ENCODE measurements around the gene FSTL4. TPM values are rescaled to one million over a fixed set of nuclear protein-coding genes. Genes with fewer than 3 reads are reported as not detected.

Gene FSTL4
- total and polyA plus RNA-seq, 2 of the 4 experiments (the other 2 are of a cell fraction) = 0.18 TPM; not detected in 1

DNA sequence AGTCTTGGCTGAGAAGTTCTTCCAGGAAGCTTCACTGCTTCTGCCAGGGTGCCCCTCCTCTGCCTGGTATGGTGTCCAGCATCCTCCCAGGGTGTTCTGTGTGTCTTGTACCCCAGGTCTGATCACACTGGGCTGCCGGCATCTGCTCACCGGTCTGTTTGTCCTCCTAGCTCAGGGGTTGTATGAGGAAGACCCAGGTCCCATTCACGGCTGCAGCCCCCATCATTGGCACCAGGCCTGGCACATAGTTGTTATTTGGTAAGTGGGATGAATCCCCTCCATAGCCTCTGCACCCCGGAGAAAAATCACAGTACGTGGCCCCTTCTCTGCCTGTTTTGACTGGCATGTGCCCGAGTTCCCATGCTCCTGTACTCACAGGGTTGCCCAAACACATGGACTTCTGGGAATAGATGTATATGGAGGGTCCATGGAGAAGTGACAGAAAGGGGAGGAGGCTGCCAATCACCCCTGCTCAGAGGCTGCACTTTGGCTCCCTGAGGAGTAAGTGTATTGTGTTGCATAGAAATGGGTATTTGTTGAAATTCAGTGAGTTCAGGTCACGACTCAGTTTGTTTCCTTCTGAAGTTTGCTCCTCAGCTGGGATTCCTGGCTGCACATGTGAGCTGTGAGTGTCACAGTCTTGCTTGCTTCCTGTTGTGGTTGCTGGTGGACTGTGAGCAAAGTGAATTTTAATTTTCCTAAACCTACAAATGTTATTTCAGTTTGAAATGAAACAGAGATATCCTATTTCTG lies 464.4 kb downstream of the FSTL4 start:
- H4K5ac ChIP-seq (ENCODE audit: low read depth, low read length) = no peak overlapping the region
- H3K4ac ChIP-seq (ENCODE audit: low read depth, low read length) = no peak overlapping the region
- H3K9me3 ChIP-seq (ENCODE audit: control insufficient read depth, insufficient read depth, low read length) = no peaks in the 10 kb centered on the region
- H3K14ac ChIP-seq (replicated peaks; ENCODE audit: low read depth, low read length) = no peak overlapping the region
- dilution Hi-C loops (cut with HindIII; ENCODE audit: low sequenced_read_pairs, unreplicated experiment) = no loop called here
- H2BK15ac ChIP-seq (ENCODE audit: low read depth, low read length) = no peak overlapping the region
- WGBS, 2 experiments (ENCODE audit: extremely low coverage in 2 of 2, insufficient read length in 1 of 2) = no CpG with 5 or more reads among the region's 7 CpGs
- in situ Hi-C loops (cut with MboI; ENCODE audit: low sequenced_read_pairs) = no loop called here
- H3K56ac ChIP-seq (ENCODE audit: extremely low read depth, insufficient read depth, low read length) = no peak overlapping the region
- peaks cover 4% of the 10 kb centered on the region for H3K27me3 ChIP-seq (ENCODE audit: control insufficient read depth, insufficient read depth, low read length)
- H2BK5ac ChIP-seq (ENCODE audit: low read depth, low read length, poor library complexity, severe bottlenecking) = no peak overlapping the region
- no peak overlapping the region for H3K9ac ChIP-seq (ENCODE audit: low read depth, low read length)
- CTCF ChIA-PET = no interaction called here
- H2BK20ac ChIP-seq (ENCODE audit: low read depth, low read length) = no peak overlapping the region
- no peaks in the 10 kb centered on the region for H4K20me1 ChIP-seq (ENCODE audit: insufficient read depth, low read length)
- no peak overlapping the region for H3K18ac ChIP-seq (ENCODE audit: low read depth, low read length)
- H3K4me3 ChIP-seq (ENCODE audit: insufficient read depth, low read depth, low read length) = no peak overlapping the region
- no peak overlapping the region for H2AFZ ChIP-seq (replicated peaks; ENCODE audit: low read length, poor library complexity)
- TF ChIP-seq MAFK (IDR thresholded peaks at IDR 0.05; ENCODE audit: low read depth, low read length) (no peak), SMC3 (IDR thresholded peaks at IDR 0.05; ENCODE audit: low read depth, low read length) (no peak), RCOR1 (IDR thresholded peaks at IDR 0.05; ENCODE audit: insufficient replicate concordance, low read length) (no peak), RAD21 (IDR thresholded peaks at IDR 0.05; ENCODE audit: low read length) (no peak), BHLHE40 (IDR thresholded peaks at IDR 0.05; ENCODE audit: low read depth, low read length) (no peak), CHD1 (IDR thresholded peaks at IDR 0.05; ENCODE audit: low read depth, low read length) (no peak), CEBPB (IDR thresholded peaks at IDR 0.05; ENCODE audit: low read depth, low read length) (no peak), FOS (IDR thresholded peaks at IDR 0.05; ENCODE audit: low read depth, low read length) (no peak), POLR2A (IDR thresholded peaks at IDR 0.05; ENCODE audit: low read depth, low read length) (no peak), NFE2L2 (IDR thresholded peaks at IDR 0.05; ENCODE audit: low read depth, low read length) (no peak), RFX5 (IDR thresholded peaks at IDR 0.05; ENCODE audit: low read depth, low read length) (no peak), MAZ (IDR thresholded peaks at IDR 0.05; ENCODE audit: borderline replicate concordance, low read depth, low read length) (no peak), MXI1 (IDR thresholded peaks at IDR 0.05; ENCODE audit: borderline replicate concordance, low read depth, low read length) (no peak)
- TF ChIP-seq, protein P1, sequence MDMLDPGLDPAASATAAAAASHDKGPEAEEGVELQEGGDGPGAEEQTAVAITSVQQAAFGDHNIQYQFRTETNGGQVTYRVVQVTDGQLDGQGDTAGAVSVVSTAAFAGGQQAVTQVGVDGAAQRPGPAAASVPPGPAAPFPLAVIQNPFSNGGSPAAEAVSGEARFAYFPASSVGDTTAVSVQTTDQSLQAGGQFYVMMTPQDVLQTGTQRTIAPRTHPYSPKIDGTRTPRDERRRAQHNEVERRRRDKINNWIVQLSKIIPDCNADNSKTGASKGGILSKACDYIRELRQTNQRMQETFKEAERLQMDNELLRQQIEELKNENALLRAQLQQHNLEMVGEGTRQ (IDR thresholded peaks at IDR 0.05; ENCODE audit: low read depth, low read length) = no peak
- TF ChIP-seq, protein P2, sequence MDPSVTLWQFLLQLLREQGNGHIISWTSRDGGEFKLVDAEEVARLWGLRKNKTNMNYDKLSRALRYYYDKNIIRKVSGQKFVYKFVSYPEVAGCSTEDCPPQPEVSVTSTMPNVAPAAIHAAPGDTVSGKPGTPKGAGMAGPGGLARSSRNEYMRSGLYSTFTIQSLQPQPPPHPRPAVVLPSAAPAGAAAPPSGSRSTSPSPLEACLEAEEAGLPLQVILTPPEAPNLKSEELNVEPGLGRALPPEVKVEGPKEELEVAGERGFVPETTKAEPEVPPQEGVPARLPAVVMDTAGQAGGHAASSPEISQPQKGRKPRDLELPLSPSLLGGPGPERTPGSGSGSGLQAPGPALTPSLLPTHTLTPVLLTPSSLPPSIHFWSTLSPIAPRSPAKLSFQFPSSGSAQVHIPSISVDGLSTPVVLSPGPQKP (IDR thresholded peaks at IDR 0.05; ENCODE audit: borderline replicate concordance, low read depth, low read length) = no peak
- TF ChIP-seq, protein P3, sequence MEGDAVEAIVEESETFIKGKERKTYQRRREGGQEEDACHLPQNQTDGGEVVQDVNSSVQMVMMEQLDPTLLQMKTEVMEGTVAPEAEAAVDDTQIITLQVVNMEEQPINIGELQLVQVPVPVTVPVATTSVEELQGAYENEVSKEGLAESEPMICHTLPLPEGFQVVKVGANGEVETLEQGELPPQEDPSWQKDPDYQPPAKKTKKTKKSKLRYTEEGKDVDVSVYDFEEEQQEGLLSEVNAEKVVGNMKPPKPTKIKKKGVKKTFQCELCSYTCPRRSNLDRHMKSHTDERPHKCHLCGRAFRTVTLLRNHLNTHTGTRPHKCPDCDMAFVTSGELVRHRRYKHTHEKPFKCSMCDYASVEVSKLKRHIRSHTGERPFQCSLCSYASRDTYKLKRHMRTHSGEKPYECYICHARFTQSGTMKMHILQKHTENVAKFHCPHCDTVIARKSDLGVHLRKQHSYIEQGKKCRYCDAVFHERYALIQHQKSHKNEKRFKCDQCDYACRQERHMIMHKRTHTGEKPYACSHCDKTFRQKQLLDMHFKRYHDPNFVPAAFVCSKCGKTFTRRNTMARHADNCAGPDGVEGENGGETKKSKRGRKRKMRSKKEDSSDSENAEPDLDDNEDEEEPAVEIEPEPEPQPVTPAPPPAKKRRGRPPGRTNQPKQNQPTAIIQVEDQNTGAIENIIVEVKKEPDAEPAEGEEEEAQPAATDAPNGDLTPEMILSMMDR (conservative IDR thresholded peaks at IDR 0.05; ENCODE audit: low read depth, low read length) = no peak
- no peak overlapping the region for H4K8ac ChIP-seq (ENCODE audit: low read depth in 2 of 2, low read length in 2 of 2)
- H3K79me1 ChIP-seq (ENCODE audit: low read depth in 1 of 2, low read length in 2 of 2) = no peaks in the 10 kb centered on the region
- H3K9me1 ChIP-seq (ENCODE audit: insufficient read depth, low read length) = no peaks in the 10 kb centered on the region
- no peak overlapping the region for H3K4me2 ChIP-seq (ENCODE audit: low read depth, low read length)
- no peak overlapping the region for H2AK5ac ChIP-seq (ENCODE audit: low read depth, low read length)
- H4K91ac ChIP-seq (ENCODE audit: insufficient read depth, low read depth, low read length) = no peak overlapping the region
- H3K27ac ChIP-seq (ENCODE audit: insufficient read depth, low read length) = no peak overlapping the region
- DNase-seq (no peak), ATAC-seq (ENCODE audit: low read depth) (no peak)
- POLR2A ChIA-PET (ENCODE audit: unreplicated experiment) = no interaction called here
- no peak overlapping the region for H2AK9ac ChIP-seq (replicated peaks; ENCODE audit: low read depth, low read length, poor library complexity)
- no peaks in the 10 kb centered on the region for H3K4me1 ChIP-seq (ENCODE audit: control insufficient read depth, insufficient read depth, low read length)
- no peak overlapping the region for H2BK120ac ChIP-seq (ENCODE audit: low read depth, low read length)
- no peaks in the 10 kb centered on the region for H3K36me3 ChIP-seq (ENCODE audit: control insufficient read depth, insufficient read depth, low read length)
- intact Hi-C loops (cut with micrococcal nuclease) = no loop called here
- no peak overlapping the region for H3K23ac ChIP-seq (ENCODE audit: low read depth, low read length)
- BruUV-seq (replicated peaks) = no TSS peak

Measured in IMR-90 (cell line).